SW480 (cell line): ENCODE measurements around the gene CAV3.

Source experiments
- DNase-seq: peaks from one replicate; pipeline ENCODE4 v3.0.0-alpha.2; 2016; ENCODE audit warnings: low spot score

Gene CAV3

GRCh38 chr3:8794247-8794646, 60.6 kb downstream of the CAV3 start:
- DNase-seq, result no peak
